ENCODE results near the gene PIGU.

The PIGU gene

GRCh38 chr20:34532756-34533155 is 144.1 kb downstream of the PIGU start:
- Mint-ChIP-seq H3K27ac (no peak overlapping the region), H3K36me3 (ENCODE audit: low read depth) (peaks cover 54% of the 10 kb centered on the region), H3K4me1 (peaks cover 5% of the 10 kb centered on the region), H3K9me3 (no peaks in the 10 kb centered on the region), H3K4me3 (no peak overlapping the region), H3K27me3 (ENCODE audit: low read depth, poor library complexity) (no peaks in the 10 kb centered on the region)
- no peak for DNase-seq
- no peak for TF ChIP-seq CTCF (IDR thresholded peaks at IDR 0.05)

GRCh38 chr20:34532320-34532719 is 144.6 kb downstream of the PIGU start:
- DNase-seq: no peak
- Mint-ChIP-seq H3K4me1 (peaks cover 5% of the 10 kb centered on the region), H3K36me3 (ENCODE audit: low read depth) (peaks cover 55% of the 10 kb centered on the region), H3K27ac (peak overlapping the region; percentile 16), H3K9me3 (no peaks in the 10 kb centered on the region), H3K4me3 (no peak overlapping the region), H3K27me3 (ENCODE audit: low read depth, poor library complexity) (no peaks in the 10 kb centered on the region)
- TF ChIP-seq CTCF (IDR thresholded peaks at IDR 0.05): no peak

GRCh38 chr20:34531608-34532265 is 145.2 kb downstream of the PIGU start:
- H3K9me3 Mint-ChIP-seq: no peaks in the 10 kb centered on the region
- no peaks in the 10 kb centered on the region for H3K27me3 Mint-ChIP-seq (ENCODE audit: low read depth, poor library complexity)
- no peak for DNase-seq
- H3K4me1 Mint-ChIP-seq: peaks cover 5% of the 10 kb centered on the region
- H3K36me3 Mint-ChIP-seq (ENCODE audit: low read depth): peaks cover 55% of the 10 kb centered on the region
- H3K4me3 Mint-ChIP-seq: no peak overlapping the region
- no peak for TF ChIP-seq CTCF (IDR thresholded peaks at IDR 0.05)
- H3K27ac Mint-ChIP-seq: peak overlapping the region; percentile 24

GRCh38 chr20:34530342-34530741 is 146.6 kb downstream of the PIGU start:
- Mint-ChIP-seq H3K9me3 (no peaks in the 10 kb centered on the region), H3K4me1 (peaks cover 7% of the 10 kb centered on the region), H3K27ac (no peak overlapping the region), H3K36me3 (ENCODE audit: low read depth) (peaks cover 59% of the 10 kb centered on the region), H3K4me3 (no peak overlapping the region), H3K27me3 (ENCODE audit: low read depth, poor library complexity) (no peaks in the 10 kb centered on the region)
- no peak for DNase-seq
- TF ChIP-seq CTCF (IDR thresholded peaks at IDR 0.05): no peak

GRCh38 chr20:34529742-34530141 is 147.2 kb downstream of the PIGU start:
- Mint-ChIP-seq H3K4me3 (no peak overlapping the region), H3K27me3 (ENCODE audit: low read depth, poor library complexity) (no peaks in the 10 kb centered on the region), H3K36me3 (ENCODE audit: low read depth) (peaks cover 57% of the 10 kb centered on the region), H3K27ac (no peak overlapping the region), H3K4me1 (peaks cover 10% of the 10 kb centered on the region), H3K9me3 (no peaks in the 10 kb centered on the region)
- no peak for TF ChIP-seq CTCF (IDR thresholded peaks at IDR 0.05)
- DNase-seq: no peak

- Mint-ChIP-seq H3K9me3 (no peaks in the 10 kb centered on the region), H3K36me3 (ENCODE audit: low read depth) (peaks cover 49% of the 10 kb centered on the region), H3K4me1 (peaks cover 17% of the 10 kb centered on the region), H3K4me3 (no peak overlapping the region), H3K27me3 (ENCODE audit: low read depth, poor library complexity) (no peaks in the 10 kb centered on the region), H3K27ac (no peak overlapping the region)
- no peak for DNase-seq
- TF ChIP-seq CTCF (IDR thresholded peaks at IDR 0.05): no peak
Measured at GRCh38 chr20:34528921-34529297, 148.0 kb downstream of the PIGU start.
